ENCODE results near the gene F13B.
"Not testable (repeated sequence)": the region's sequence is repeated elsewhere in the genome, so short reads cannot be mapped to it uniquely, and the experiment has no call there.

F13B gene, protein sequence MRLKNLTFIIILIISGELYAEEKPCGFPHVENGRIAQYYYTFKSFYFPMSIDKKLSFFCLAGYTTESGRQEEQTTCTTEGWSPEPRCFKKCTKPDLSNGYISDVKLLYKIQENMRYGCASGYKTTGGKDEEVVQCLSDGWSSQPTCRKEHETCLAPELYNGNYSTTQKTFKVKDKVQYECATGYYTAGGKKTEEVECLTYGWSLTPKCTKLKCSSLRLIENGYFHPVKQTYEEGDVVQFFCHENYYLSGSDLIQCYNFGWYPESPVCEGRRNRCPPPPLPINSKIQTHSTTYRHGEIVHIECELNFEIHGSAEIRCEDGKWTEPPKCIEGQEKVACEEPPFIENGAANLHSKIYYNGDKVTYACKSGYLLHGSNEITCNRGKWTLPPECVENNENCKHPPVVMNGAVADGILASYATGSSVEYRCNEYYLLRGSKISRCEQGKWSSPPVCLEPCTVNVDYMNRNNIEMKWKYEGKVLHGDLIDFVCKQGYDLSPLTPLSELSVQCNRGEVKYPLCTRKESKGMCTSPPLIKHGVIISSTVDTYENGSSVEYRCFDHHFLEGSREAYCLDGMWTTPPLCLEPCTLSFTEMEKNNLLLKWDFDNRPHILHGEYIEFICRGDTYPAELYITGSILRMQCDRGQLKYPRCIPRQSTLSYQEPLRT

DNA sequence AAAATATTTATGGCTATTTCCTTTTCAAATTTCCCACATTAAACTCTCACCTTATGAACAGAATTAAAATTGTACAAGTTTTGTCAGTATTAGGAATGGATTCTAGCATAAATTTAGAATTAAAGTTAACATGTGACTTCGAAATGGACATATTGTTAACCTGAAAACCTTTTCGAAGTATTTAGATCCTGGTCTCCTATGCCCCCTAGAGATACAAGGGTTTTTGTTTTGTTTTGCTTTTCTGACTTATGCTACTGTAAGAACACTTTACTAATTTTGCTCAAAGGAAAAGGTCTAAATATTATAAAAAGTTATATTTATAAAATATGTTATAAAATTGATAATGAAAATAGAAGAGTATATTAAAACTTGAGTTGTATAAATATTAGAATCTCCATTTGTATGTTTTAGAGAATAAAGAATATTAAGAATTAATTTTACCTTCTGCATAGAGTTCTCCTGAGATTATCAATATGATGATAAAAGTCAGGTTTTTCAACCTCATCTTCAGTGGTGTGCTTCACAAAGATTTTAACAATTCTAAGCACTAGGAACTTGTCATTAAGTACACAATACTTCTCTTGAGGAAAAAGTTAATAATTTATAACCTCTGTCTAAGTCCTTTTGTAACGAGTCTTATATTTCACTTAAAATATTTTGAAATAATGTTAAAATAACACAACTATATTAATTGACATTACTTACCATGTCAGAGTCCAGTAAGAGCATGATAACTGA, at the start of gene F13B:
Gene F13B, minus strand, starts transcription at position 542 of the 738 bp plus-strand sequence. Its CDS starts 37 bp downstream, at position 505.
- no peak within 1 kb of the TSS for H3K27ac ChIP-seq (ENCODE audit: low read depth, low read length)
- H3K4me1 ChIP-seq (ENCODE audit: control insufficient read depth, insufficient read depth, low read length), result no peaks in the 10 kb centered on the region
- no peaks in the 10 kb centered on the region for H3K27me3 ChIP-seq (ENCODE audit: control insufficient read depth, insufficient read depth, low read length)
- H3K36me3 ChIP-seq (ENCODE audit: control insufficient read depth, insufficient read depth, low read length), result no peaks in the 10 kb centered on the region
- H3K9me3 ChIP-seq (ENCODE audit: control insufficient read depth, insufficient read depth, low read depth, low read length), result no peaks in the 10 kb centered on the region
- no peak within 1 kb of the TSS for H3K4me3 ChIP-seq (ENCODE audit: low read depth, low read length)
- no peak within 1 kb of the TSS for H3K9ac ChIP-seq (ENCODE audit: low read length)

GRCh38 chr1:197116156-197116555, 49.1 kb upstream of the F13B start:
- Histone ChIP-seq H3K4me1 (ENCODE audit: control insufficient read depth, insufficient read depth, low read length) (no peaks in the 10 kb centered on the region), H3K27ac (ENCODE audit: low read depth, low read length) (no peak overlapping the region), H3K9me3 (ENCODE audit: control insufficient read depth, insufficient read depth, low read depth, low read length) (no peaks in the 10 kb centered on the region), H3K36me3 (ENCODE audit: control insufficient read depth, insufficient read depth, low read length) (peaks cover 73% of the 10 kb centered on the region), H3K9ac (ENCODE audit: low read length) (no peak overlapping the region), H3K4me3 (ENCODE audit: low read depth, low read length) (no peak overlapping the region), H3K27me3 (ENCODE audit: control insufficient read depth, insufficient read depth, low read length) (no peaks in the 10 kb centered on the region)

GRCh38 chr1:197106869-197107268, 39.8 kb upstream of the F13B start:
- peaks cover 65% of the 10 kb centered on the region for H3K36me3 ChIP-seq (ENCODE audit: control insufficient read depth, insufficient read depth, low read length)
- H3K9ac ChIP-seq (ENCODE audit: low read length), result no peak overlapping the region
- no peak overlapping the region for H3K27ac ChIP-seq (ENCODE audit: low read depth, low read length)
- no peaks in the 10 kb centered on the region for H3K27me3 ChIP-seq (ENCODE audit: control insufficient read depth, insufficient read depth, low read length)
- H3K4me1 ChIP-seq (ENCODE audit: control insufficient read depth, insufficient read depth, low read length), result no peaks in the 10 kb centered on the region
- H3K9me3 ChIP-seq (ENCODE audit: control insufficient read depth, insufficient read depth, low read depth, low read length), result peaks cover 22% of the 10 kb centered on the region
- no peak overlapping the region for H3K4me3 ChIP-seq (ENCODE audit: low read depth, low read length)

DNA sequence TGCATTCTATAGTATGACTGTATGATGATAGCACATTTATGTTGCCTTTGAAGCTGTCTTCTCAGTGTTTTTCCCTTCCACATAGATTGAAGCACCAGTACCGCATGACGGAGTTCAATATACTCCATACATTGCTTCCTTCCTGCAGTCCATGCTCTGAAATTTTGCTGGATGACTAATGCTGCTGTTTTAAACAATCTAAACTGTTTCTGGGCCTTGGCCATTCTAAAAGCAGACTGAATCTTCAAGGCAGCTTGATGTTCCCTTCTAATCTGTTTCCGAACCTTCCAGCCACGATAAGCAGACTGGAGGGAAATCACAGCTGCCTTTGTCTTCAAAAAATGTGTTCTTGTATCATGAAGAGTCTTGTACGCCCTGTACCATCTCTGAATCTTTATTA, 36.2 kb upstream of the F13B start:
- Histone ChIP-seq H3K27me3 (ENCODE audit: control insufficient read depth, insufficient read depth, low read length) (no peaks in the 10 kb centered on the region), H3K9ac (ENCODE audit: low read length) (no peak overlapping the region), H3K9me3 (ENCODE audit: control insufficient read depth, insufficient read depth, low read depth, low read length) (peaks cover 27% of the 10 kb centered on the region), H3K4me1 (ENCODE audit: control insufficient read depth, insufficient read depth, low read length) (no peaks in the 10 kb centered on the region), H3K36me3 (ENCODE audit: control insufficient read depth, insufficient read depth, low read length) (peaks cover 59% of the 10 kb centered on the region), H3K4me3 (ENCODE audit: low read depth, low read length) (no peak overlapping the region), H3K27ac (ENCODE audit: low read depth, low read length) (no peak overlapping the region)

- H3K4me3 ChIP-seq (ENCODE audit: low read depth, low read length), result no peak overlapping the region
- H3K27ac ChIP-seq (ENCODE audit: low read depth, low read length), result no peak overlapping the region
- H3K9me3 ChIP-seq (ENCODE audit: control insufficient read depth, insufficient read depth, low read depth, low read length), result peaks cover 27% of the 10 kb centered on the region
- no peaks in the 10 kb centered on the region for H3K27me3 ChIP-seq (ENCODE audit: control insufficient read depth, insufficient read depth, low read length)
- H3K4me1 ChIP-seq (ENCODE audit: control insufficient read depth, insufficient read depth, low read length), result no peaks in the 10 kb centered on the region
- no peak overlapping the region for H3K9ac ChIP-seq (ENCODE audit: low read length)
- peaks cover 56% of the 10 kb centered on the region for H3K36me3 ChIP-seq (ENCODE audit: control insufficient read depth, insufficient read depth, low read length)
Observed at GRCh38 chr1:197101978-197102377, 34.9 kb upstream of the F13B start.

- no peak overlapping the region for H3K9ac ChIP-seq (ENCODE audit: low read length)
- H3K36me3 ChIP-seq (ENCODE audit: control insufficient read depth, insufficient read depth, low read length), result peaks cover 56% of the 10 kb centered on the region
- no peaks in the 10 kb centered on the region for H3K27me3 ChIP-seq (ENCODE audit: control insufficient read depth, insufficient read depth, low read length)
Observed at GRCh38 chr1:197100677-197101076, 33.6 kb upstream of the F13B start.

GRCh38 chr1:197099444-197099843, 32.4 kb upstream of the F13B start:
- no peak overlapping the region for H3K4me3 ChIP-seq (ENCODE audit: low read depth, low read length)
- peaks cover 27% of the 10 kb centered on the region for H3K9me3 ChIP-seq (ENCODE audit: control insufficient read depth, insufficient read depth, low read depth, low read length)
- H3K36me3 ChIP-seq (ENCODE audit: control insufficient read depth, insufficient read depth, low read length), result peaks cover 54% of the 10 kb centered on the region
- no peak overlapping the region for H3K27ac ChIP-seq (ENCODE audit: low read depth, low read length)
- no peaks in the 10 kb centered on the region for H3K4me1 ChIP-seq (ENCODE audit: control insufficient read depth, insufficient read depth, low read length)
- H3K9ac ChIP-seq (ENCODE audit: low read length), result no peak overlapping the region
- no peaks in the 10 kb centered on the region for H3K27me3 ChIP-seq (ENCODE audit: control insufficient read depth, insufficient read depth, low read length)

More at GRCh38 chr1:197100677-197101076, 33.6 kb upstream of the F13B start:
- Histone ChIP-seq H3K4me1 (ENCODE audit: control insufficient read depth, insufficient read depth, low read length) (no peaks in the 10 kb centered on the region), H3K4me3 (ENCODE audit: low read depth, low read length) (no peak overlapping the region), H3K27ac (ENCODE audit: low read depth, low read length) (no peak overlapping the region; the same call in 1 of the 2 replicates), H3K9me3 (ENCODE audit: control insufficient read depth, insufficient read depth, low read depth, low read length) (peaks cover 27% of the 10 kb centered on the region)

DNA sequence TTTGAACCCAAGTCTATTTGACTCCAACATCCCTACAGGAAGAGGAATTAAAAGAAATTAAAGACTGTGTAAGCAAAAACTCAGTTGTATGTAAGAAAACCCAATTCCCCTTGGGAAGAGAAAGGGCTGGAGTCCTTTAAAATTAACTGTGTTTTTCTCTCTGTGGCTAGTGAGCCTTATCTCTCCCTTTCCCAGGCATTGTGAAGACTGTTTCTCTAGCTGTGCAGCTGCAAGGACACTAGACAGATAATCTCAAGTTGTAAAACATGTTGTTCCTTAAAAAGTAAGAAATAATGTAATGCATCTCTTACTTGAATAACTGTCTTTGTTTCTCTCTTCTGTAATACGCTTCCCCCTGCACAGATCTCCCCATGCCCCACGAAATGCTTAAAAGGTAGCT, 29.9 kb upstream of the F13B start:
- H3K36me3 ChIP-seq (ENCODE audit: control insufficient read depth, insufficient read depth, low read length), result peaks cover 54% of the 10 kb centered on the region
- not testable (repeated sequence) for H3K4me1 ChIP-seq (ENCODE audit: control insufficient read depth, insufficient read depth, low read length)

GRCh38 chr1:197096137-197096536, 29.1 kb upstream of the F13B start:
- Histone ChIP-seq H3K27ac (ENCODE audit: low read depth, low read length) (no peak overlapping the region), H3K9ac (ENCODE audit: low read length) (no peak overlapping the region), H3K4me3 (ENCODE audit: low read depth, low read length) (no peak overlapping the region), H3K9me3 (ENCODE audit: control insufficient read depth, insufficient read depth, low read depth, low read length) (no peaks in the 10 kb centered on the region), H3K4me1 (ENCODE audit: control insufficient read depth, insufficient read depth, low read length) (no peaks in the 10 kb centered on the region), H3K27me3 (ENCODE audit: control insufficient read depth, insufficient read depth, low read length) (no peaks in the 10 kb centered on the region), H3K36me3 (ENCODE audit: control insufficient read depth, insufficient read depth, low read length) (peaks cover 62% of the 10 kb centered on the region)

More for the DNA sequence above, 29.9 kb upstream of the F13B start:
- not testable (repeated sequence) for H3K27me3 ChIP-seq (ENCODE audit: control insufficient read depth, insufficient read depth, low read length); H3K9me3 ChIP-seq (ENCODE audit: control insufficient read depth, insufficient read depth, low read depth, low read length); H3K9ac ChIP-seq (ENCODE audit: low read length); H3K4me3 ChIP-seq (ENCODE audit: low read depth, low read length); H3K27ac ChIP-seq (ENCODE audit: low read depth, low read length)

DNA sequence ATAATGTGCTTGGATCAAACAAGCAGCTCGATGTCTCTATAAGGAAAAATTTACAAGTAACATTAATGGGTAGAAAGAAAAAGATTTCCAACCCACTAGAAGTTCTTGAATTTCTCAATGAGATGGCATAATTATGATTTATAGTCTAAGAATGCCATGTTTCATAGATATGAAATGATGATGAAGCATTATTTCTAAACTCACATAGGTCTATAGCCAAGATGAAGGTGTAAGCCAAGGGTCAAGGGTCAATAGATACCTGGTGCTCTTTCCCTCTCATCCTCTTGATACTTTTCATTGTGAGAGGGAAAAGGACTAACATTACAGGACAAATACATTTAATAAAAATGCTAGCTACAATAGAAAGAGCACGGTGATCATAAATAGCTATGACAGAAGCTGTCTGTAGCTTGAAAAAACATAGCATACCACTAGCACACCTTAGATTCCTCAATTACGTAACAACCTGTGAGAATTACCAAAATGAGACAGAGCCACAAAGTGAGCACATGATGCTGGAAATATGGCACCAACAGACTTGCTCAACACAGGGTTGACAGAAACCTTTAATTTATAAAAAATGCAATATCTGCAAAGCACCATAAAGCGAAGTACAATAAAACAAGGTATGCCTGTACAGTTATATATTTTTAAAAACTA, 26.3 kb upstream of the F13B start:
- no peaks in the 10 kb centered on the region for H3K9me3 ChIP-seq (ENCODE audit: control insufficient read depth, insufficient read depth, low read depth, low read length)
- H3K4me1 ChIP-seq (ENCODE audit: control insufficient read depth, insufficient read depth, low read length), result no peaks in the 10 kb centered on the region
- no peak overlapping the region for H3K27ac ChIP-seq (ENCODE audit: low read depth, low read length)
- no peaks in the 10 kb centered on the region for H3K27me3 ChIP-seq (ENCODE audit: control insufficient read depth, insufficient read depth, low read length)
- H3K4me3 ChIP-seq (ENCODE audit: low read depth, low read length), result no peak overlapping the region
- no peak overlapping the region for H3K9ac ChIP-seq (ENCODE audit: low read length)
- peaks cover 83% of the 10 kb centered on the region for H3K36me3 ChIP-seq (ENCODE audit: control insufficient read depth, insufficient read depth, low read length)

Measured in HUES6 (cell line).